ENCODE results near the gene MED12L. TPM values are rescaled to one million over a fixed set of nuclear protein-coding genes. Genes with fewer than 3 reads are reported as not detected.

Gene MED12L
- polyA plus RNA-seq, 1 donor from 2014 or later = 28.5 TPM

DNA sequence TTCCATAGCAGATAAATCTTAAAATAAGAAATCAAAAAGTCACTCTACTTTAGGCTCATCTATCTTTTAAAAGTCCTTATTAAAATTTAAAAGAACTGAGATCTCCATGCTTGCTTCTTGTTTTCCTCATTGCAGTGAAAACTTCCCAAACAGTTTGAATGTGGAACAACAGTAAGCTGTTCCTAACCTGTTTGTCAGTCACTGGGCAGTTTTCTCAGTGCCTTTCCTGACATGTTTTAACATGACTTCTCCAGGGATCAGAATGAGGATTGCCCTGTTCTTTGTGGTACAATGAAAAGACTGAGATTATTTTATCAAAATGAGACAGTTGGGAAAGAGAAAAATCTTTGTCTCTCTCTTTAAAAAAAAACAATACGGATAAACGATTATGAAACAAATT, 230.4 kb downstream of the MED12L start:
- no peak for TF ChIP-seq RAD21 (conservative IDR thresholded peaks at IDR 0.05)
- TF ChIP-seq MXI1 (conservative IDR thresholded peaks at IDR 0.05; ENCODE audit: poor library complexity, severe bottlenecking) = no peak
- TF ChIP-seq SMC3 (conservative IDR thresholded peaks at IDR 0.05; ENCODE audit: poor library complexity) = no peak
- TF ChIP-seq EZH2 (IDR thresholded peaks at IDR 0.05; ENCODE audit: borderline replicate concordance, insufficient read depth, low read length, poor library complexity, severe bottlenecking) = no peak
- H2AFZ ChIP-seq (ENCODE audit: low read depth, low read length) = no peak overlapping the region
- H3K27me3 ChIP-seq (ENCODE audit: insufficient read depth, low read depth, low read length) = no peaks in the 10 kb centered on the region
- no peaks in the 10 kb centered on the region for H3K9me3 ChIP-seq (ENCODE audit: low read length)
- H3K4me3 ChIP-seq (ENCODE audit: low read length) = no peak overlapping the region
- H3K9ac ChIP-seq (ENCODE audit: low read length) = no peak overlapping the region
- H3F3A ChIP-seq (ENCODE audit: insufficient read depth, low read length, poor library complexity, severe bottlenecking) = no peaks in the 10 kb centered on the region
- H3K4me2 ChIP-seq (ENCODE audit: low read length) = no peak overlapping the region
- H3K9me2 ChIP-seq (ENCODE audit: insufficient read depth, low read length) = no peaks in the 10 kb centered on the region
- no peak overlapping the region for H3K27ac ChIP-seq (ENCODE audit: low read length)
- peaks cover 3% of the 10 kb centered on the region for H4K20me1 ChIP-seq (ENCODE audit: insufficient read depth)
- no peaks in the 10 kb centered on the region for H3K79me2 ChIP-seq (replicated peaks; ENCODE audit: insufficient read depth, low read length)
- no peaks in the 10 kb centered on the region for H3K36me3 ChIP-seq (ENCODE audit: insufficient read depth, low read length)

DNA sequence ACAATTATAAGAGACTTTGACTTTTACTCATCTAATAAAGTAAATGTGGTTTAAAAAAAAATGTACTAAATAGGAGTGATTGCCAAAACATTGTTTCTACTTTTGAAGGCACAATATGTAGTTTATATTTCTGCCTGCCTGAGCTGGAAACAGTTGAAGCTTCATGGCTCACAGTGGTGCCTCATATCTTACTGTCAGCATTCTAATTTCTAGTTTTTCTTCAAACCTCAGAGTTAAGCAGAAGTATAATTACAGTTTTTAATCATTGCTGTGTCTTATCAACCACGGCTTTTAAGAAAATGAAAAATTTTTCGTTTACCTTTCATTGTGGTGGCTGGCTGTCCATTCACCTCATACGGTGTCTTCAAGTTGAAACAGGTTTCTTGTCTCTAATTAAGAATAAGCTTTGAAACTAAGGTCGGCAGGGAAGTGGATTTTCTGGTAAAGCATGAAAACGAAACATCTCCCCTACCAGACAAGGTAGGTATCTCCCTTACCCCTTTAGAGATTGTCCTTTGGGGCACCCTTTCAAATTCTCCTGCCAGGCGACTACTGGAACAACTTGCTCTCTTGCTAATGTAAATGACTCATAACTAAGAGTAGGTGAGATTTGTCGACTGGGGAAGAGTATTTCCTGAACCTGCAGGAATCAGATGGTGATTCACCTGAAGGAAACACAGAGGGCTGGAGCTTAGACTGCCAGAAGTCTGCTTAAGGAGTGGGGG, 231.0 kb downstream of the MED12L start, which contains the start of gene GPR87:
GPR87 (minus strand) TSS at position 554 of the 725 bp plus-strand sequence. CDS start 16,720 bp downstream, outside the sequence.
- no peaks in the 10 kb centered on the region for H3K27me3 ChIP-seq (ENCODE audit: insufficient read depth, low read depth, low read length)
- no peaks in the 10 kb centered on the region for H3K79me2 ChIP-seq (replicated peaks; ENCODE audit: insufficient read depth, low read length)
- TF ChIP-seq MXI1 (conservative IDR thresholded peaks at IDR 0.05; ENCODE audit: poor library complexity, severe bottlenecking) (no peak), TAF1 (IDR thresholded peaks at IDR 0.05; ENCODE audit: low read depth) (no peak), EZH2 (IDR thresholded peaks at IDR 0.05; ENCODE audit: borderline replicate concordance, insufficient read depth, low read length, poor library complexity, severe bottlenecking) (no peak), SMC3 (conservative IDR thresholded peaks at IDR 0.05; ENCODE audit: poor library complexity) (no peak)
- TF ChIP-seq, protein P1, sequence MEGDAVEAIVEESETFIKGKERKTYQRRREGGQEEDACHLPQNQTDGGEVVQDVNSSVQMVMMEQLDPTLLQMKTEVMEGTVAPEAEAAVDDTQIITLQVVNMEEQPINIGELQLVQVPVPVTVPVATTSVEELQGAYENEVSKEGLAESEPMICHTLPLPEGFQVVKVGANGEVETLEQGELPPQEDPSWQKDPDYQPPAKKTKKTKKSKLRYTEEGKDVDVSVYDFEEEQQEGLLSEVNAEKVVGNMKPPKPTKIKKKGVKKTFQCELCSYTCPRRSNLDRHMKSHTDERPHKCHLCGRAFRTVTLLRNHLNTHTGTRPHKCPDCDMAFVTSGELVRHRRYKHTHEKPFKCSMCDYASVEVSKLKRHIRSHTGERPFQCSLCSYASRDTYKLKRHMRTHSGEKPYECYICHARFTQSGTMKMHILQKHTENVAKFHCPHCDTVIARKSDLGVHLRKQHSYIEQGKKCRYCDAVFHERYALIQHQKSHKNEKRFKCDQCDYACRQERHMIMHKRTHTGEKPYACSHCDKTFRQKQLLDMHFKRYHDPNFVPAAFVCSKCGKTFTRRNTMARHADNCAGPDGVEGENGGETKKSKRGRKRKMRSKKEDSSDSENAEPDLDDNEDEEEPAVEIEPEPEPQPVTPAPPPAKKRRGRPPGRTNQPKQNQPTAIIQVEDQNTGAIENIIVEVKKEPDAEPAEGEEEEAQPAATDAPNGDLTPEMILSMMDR (IDR thresholded peaks at IDR 0.05; ENCODE audit: poor library complexity, severe bottlenecking) = no peak
- H4K20me1 ChIP-seq (ENCODE audit: insufficient read depth) = peaks cover 3% of the 10 kb centered on the region
- H3K4me3 ChIP-seq (ENCODE audit: low read length) = no peak within 1 kb of the TSS
- no peak within 1 kb of the TSS for H3K9ac ChIP-seq (ENCODE audit: low read length)
- H3K4me2 ChIP-seq (ENCODE audit: low read length) = no peak within 1 kb of the TSS
- no peaks in the 10 kb centered on the region for H3K9me2 ChIP-seq (ENCODE audit: insufficient read depth, low read length)
- H3K36me3 ChIP-seq (ENCODE audit: insufficient read depth, low read length) = no peaks in the 10 kb centered on the region
- H3K9me3 ChIP-seq (ENCODE audit: low read length) = no peaks in the 10 kb centered on the region
- no peak within 1 kb of the TSS for H3K27ac ChIP-seq (ENCODE audit: low read length)
- H3F3A ChIP-seq (ENCODE audit: insufficient read depth, low read length, poor library complexity, severe bottlenecking) = no peaks in the 10 kb centered on the region
- H2AFZ ChIP-seq (ENCODE audit: low read depth, low read length) = no peak within 1 kb of the TSS

DNA sequence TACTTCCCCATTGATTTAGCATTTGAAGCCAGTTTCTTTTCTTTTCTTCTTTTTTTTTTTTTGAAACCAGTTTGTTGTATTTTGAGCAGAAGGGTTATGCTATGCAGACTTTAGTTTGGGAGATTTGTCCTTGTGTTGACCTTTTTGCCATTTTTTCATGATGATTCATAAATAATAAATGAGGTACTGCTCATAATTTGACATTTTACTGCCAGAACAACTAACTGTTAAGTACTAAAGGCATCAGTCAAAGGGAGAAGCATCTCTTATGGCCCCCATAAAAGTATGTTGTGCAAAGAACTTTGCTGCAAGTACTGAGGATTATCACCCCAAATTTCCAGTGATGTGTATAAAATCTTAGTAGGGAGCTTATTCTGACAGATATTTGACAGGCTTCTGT, 232.8 kb downstream of the MED12L start:
- Histone ChIP-seq H3K36me3 (ENCODE audit: insufficient read depth, low read length) (no peaks in the 10 kb centered on the region), H3K9ac (ENCODE audit: low read length) (no peak overlapping the region), H4K20me1 (ENCODE audit: insufficient read depth) (no peaks in the 10 kb centered on the region), H3K27ac (ENCODE audit: low read length) (no peak overlapping the region), H3K27me3 (ENCODE audit: insufficient read depth, low read depth, low read length) (no peaks in the 10 kb centered on the region), H3F3A (ENCODE audit: insufficient read depth, low read length, poor library complexity, severe bottlenecking) (no peaks in the 10 kb centered on the region), H3K9me2 (ENCODE audit: insufficient read depth, low read length) (no peaks in the 10 kb centered on the region), H3K4me3 (ENCODE audit: low read length) (no peak overlapping the region), H3K4me2 (ENCODE audit: low read length) (no peak overlapping the region), H3K9me3 (ENCODE audit: low read length) (no peaks in the 10 kb centered on the region), H2AFZ (ENCODE audit: low read depth, low read length) (no peak overlapping the region), H3K79me2 (replicated peaks; ENCODE audit: insufficient read depth, low read length) (no peaks in the 10 kb centered on the region)
- TF ChIP-seq EZH2 (IDR thresholded peaks at IDR 0.05; ENCODE audit: borderline replicate concordance, insufficient read depth, low read length, poor library complexity, severe bottlenecking) = no peak
- TF ChIP-seq TAF1 (IDR thresholded peaks at IDR 0.05; ENCODE audit: low read depth) = no peak
- TF ChIP-seq RAD21 (conservative IDR thresholded peaks at IDR 0.05) = no peak
- TF ChIP-seq, protein P1 (IDR thresholded peaks at IDR 0.05; ENCODE audit: poor library complexity, severe bottlenecking) = no peak
- TF ChIP-seq EP300 (conservative IDR thresholded peaks at IDR 0.05; ENCODE audit: poor library complexity, severe bottlenecking) = no peak
- TF ChIP-seq MXI1 (conservative IDR thresholded peaks at IDR 0.05; ENCODE audit: poor library complexity, severe bottlenecking) = no peak
- TF ChIP-seq, protein P2, sequence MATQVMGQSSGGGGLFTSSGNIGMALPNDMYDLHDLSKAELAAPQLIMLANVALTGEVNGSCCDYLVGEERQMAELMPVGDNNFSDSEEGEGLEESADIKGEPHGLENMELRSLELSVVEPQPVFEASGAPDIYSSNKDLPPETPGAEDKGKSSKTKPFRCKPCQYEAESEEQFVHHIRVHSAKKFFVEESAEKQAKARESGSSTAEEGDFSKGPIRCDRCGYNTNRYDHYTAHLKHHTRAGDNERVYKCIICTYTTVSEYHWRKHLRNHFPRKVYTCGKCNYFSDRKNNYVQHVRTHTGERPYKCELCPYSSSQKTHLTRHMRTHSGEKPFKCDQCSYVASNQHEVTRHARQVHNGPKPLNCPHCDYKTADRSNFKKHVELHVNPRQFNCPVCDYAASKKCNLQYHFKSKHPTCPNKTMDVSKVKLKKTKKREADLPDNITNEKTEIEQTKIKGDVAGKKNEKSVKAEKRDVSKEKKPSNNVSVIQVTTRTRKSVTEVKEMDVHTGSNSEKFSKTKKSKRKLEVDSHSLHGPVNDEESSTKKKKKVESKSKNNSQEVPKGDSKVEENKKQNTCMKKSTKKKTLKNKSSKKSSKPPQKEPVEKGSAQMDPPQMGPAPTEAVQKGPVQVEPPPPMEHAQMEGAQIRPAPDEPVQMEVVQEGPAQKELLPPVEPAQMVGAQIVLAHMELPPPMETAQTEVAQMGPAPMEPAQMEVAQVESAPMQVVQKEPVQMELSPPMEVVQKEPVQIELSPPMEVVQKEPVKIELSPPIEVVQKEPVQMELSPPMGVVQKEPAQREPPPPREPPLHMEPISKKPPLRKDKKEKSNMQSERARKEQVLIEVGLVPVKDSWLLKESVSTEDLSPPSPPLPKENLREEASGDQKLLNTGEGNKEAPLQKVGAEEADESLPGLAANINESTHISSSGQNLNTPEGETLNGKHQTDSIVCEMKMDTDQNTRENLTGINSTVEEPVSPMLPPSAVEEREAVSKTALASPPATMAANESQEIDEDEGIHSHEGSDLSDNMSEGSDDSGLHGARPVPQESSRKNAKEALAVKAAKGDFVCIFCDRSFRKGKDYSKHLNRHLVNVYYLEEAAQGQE (IDR thresholded peaks at IDR 0.05; ENCODE audit: borderline replicate concordance) = no peak
- no peak for TF ChIP-seq SMC3 (conservative IDR thresholded peaks at IDR 0.05; ENCODE audit: poor library complexity)
- TF ChIP-seq POLR2AphosphoS5 (IDR thresholded peaks at IDR 0.05) = no peak
